Retinal pigment epithelial cell (primary cell): ENCODE data around the gene TCP11.

Source experiments
- DNase-seq: peaks from one replicate; pipeline ENCODE4 v3.0.0-alpha.2; 2010; ENCODE audit warnings: low read depth
- H3K4me3 ChIP-seq: 2 replicates; pipeline ENCODE4 v1.5.1; 2011; ENCODE audit warnings: mild to moderate bottlenecking, low read length, control low read depth, moderate library complexity
- TF ChIP-seq, protein P1 (sequence below): conservative IDR thresholded peaks from 2 replicates; pipeline ENCODE4 v1.5.1; 2011; ENCODE audit warnings: low read depth, low read length, control low read depth, inconsistent platforms

TCP11 gene

GRCh38 chr6:35183935-35184334 is 42.8 kb upstream of the TCP11 start:
- DNase-seq: no peak
- TF ChIP-seq, protein P1, sequence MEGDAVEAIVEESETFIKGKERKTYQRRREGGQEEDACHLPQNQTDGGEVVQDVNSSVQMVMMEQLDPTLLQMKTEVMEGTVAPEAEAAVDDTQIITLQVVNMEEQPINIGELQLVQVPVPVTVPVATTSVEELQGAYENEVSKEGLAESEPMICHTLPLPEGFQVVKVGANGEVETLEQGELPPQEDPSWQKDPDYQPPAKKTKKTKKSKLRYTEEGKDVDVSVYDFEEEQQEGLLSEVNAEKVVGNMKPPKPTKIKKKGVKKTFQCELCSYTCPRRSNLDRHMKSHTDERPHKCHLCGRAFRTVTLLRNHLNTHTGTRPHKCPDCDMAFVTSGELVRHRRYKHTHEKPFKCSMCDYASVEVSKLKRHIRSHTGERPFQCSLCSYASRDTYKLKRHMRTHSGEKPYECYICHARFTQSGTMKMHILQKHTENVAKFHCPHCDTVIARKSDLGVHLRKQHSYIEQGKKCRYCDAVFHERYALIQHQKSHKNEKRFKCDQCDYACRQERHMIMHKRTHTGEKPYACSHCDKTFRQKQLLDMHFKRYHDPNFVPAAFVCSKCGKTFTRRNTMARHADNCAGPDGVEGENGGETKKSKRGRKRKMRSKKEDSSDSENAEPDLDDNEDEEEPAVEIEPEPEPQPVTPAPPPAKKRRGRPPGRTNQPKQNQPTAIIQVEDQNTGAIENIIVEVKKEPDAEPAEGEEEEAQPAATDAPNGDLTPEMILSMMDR: no peak
- no peak overlapping the region for H3K4me3 ChIP-seq

- TF ChIP-seq, protein P1: no peak
- H3K4me3 ChIP-seq: no peak overlapping the region
- no peak for DNase-seq
Observed at GRCh38 chr6:35183281-35183680, 42.1 kb upstream of the TCP11 start.

GRCh38 chr6:35181933-35182612 is 40.9 kb upstream of the TCP11 start:
- no peak for DNase-seq
- TF ChIP-seq, protein P1: no peak
- H3K4me3 ChIP-seq: no peak overlapping the region

DNA sequence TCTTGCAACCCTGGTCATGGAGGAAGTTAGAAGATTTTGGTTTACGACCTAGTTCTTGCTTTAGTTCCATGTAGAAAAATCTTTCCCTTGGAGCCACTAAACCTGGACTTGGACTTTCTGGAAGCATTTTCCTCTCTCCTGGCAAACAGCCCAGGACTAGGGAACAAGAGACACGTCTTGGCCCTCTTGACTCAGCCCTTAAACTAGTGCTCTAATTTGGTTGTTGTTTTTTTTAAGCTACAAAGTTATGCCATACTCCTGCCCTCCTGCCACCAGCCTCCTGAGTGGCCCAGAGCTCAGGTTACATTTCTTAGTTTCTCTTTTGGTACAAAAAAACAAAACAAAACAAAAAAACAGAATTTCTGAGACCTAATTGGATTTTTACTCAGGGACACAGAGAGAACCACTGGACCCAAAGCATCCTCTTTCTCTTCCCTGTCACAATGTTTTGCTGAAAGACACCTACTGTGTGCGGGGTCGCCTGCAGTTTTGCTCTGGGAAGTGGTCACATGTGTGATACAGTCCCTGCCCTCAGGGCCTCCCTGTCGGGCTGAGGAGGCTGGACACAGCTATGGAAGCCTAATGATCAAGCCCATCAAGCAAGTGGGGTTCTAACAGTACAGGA is 40.3 kb upstream of the TCP11 start:
- TF ChIP-seq, protein P1: no peak
- no peak overlapping the region for H3K4me3 ChIP-seq
- no peak for DNase-seq

DNA sequence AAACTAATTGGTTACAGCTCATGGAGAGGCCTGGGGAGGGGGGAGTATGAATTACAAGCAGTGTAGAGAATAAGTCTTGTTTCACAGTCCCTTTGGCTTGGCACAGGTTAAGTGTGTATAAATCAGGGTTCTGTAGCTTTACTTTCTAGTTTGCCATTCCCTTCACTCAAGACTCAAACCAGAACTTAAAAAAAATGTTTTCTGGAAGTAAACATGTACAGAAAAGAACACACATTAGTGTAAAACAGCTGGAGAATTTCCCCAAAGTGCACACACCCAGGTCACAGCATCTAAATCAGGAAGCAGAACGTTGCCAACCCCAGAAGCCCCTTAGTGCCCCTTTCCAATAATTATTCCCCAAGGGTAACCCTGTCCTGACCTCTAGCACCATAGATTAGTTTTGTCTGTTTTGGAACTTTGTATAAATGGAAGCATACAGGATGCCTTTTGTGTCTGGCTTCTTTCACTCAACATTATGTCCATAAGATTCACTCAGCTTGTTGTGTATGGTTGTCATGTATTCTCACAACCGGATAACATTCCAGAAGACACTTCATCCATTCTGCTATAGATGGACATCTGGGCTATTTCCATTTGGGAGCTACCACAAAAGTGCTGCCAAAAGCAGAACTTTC is 38.9 kb upstream of the TCP11 start:
- DNase-seq: no peak
- TF ChIP-seq, protein P1: no peak
- no peak overlapping the region for H3K4me3 ChIP-seq

DNA sequence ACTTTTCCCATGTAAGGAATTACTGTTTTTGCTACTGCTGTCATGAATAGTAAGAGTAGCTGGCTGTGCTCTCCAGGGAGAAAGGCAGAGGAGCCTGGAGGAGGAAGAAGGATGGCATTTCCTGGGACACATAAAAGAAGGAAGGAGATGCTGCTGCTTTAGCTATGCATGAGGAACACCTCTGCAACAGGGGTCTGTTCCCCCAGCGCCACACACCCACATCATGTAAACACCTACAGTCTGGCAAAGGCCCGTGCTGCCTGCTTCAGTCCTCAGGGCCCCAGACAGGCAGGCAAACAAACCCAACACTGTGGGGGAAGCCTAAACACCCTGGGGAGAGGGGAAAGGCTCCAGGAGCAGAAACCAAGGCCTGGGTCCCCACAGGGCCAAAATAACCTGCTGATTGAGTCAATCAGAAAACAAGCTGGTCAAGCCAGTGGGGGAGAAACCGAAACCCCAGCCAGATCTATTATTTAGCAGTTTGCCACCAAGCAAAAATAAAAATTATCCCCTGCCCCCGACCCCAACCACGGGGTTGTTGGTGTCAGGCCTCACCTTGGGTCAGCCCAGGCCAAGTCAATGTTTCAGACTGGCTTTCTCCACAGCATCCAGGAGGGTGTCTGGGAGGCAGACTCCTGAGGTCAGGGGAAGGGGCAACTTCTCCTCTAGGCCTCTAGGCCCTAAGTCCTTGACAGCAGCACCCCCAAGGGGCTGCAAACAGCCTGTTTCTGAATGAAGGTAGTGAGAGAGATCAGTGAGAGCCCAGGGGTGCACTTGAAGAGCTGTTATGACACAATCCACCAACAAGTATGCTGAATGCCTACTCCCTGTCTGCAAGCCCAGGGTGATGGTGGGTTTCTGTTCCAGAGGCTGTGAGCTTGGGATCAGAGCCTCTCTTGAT is 38.0 kb upstream of the TCP11 start:
- no peak for DNase-seq
- TF ChIP-seq, protein P1: no peak
- H3K4me3 ChIP-seq: no peak overlapping the region
